GM19193 (cell line): ENCODE data around the gene LCN9.

Source experiments
- POLR2A ChIP-seq: IDR thresholded peaks from 4 replicates; pipeline ENCODE4 v1.6.1; 2011; ENCODE audit not compliant: insufficient read depth, insufficient read length; ENCODE audit errors: extremely low read depth

Gene LCN9

DNA sequence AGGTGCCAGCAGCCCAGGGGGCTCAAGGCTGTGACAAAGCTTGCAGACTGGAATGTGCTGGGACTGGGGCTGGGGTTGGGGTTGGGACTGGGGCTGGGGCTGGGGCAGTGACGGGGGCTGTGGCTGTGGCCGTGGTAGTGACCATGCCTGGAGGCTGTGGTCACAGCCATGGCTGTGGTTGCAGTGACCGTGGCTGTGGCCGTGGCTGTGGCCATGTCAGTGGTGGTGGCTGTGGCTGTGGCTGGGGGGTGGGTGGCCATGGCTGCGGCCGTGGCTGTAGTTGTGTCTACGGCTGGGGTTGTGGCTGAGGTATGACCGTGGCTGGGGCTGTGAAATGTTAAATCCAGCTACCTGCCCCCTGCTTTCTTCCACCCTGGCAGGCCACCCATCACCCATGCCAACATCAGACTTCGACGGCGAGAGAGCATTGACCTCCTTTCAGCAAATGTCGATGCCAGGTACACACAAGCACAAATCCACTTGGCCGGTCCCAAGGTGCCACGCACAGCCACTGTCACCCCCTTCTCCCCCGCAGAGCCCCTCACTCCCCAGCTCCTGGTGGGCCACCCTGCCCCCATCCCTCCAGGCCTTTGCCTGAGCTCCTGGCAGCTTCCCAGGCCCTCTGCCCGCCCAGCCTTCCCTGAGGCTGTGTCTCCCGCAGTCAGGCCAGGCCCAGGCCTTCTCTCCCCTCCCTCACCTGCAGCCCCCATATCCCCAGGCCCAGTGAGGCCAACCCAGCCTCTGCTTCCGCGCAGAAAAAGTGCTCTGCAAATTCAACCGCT, 15.3 kb downstream of the LCN9 start:
- TF ChIP-seq POLR2A, result no peak

GRCh38 chr9:135680056-135680455, 16.9 kb downstream of the LCN9 start:
- no peak for TF ChIP-seq POLR2A

GRCh38 chr9:135681161-135681560, 18.1 kb downstream of the LCN9 start:
- no peak for TF ChIP-seq POLR2A

- TF ChIP-seq POLR2A, result no peak
Observed at GRCh38 chr9:135683401-135684034, 20.4 kb downstream of the LCN9 start.

DNA sequence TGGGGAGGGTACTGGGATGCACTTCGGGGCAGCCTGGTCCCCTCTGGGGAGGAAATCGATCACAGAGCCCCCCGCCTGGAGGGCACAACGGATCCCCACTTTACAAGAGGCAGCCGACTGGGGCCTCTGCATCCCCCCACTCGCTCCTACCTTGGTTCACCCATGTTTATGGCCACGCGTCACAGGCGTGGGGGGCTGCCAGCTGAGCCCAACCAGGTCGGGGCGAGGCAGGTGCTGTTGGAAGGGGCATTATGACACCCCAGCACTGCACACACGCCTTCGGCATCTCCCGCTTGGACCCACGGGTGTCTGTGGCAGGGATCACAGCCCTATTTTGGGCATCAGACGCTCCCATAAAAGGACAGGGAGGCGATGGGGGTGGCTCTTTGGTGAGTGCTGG, 21.6 kb downstream of the LCN9 start:
- no peak for TF ChIP-seq POLR2A

DNA sequence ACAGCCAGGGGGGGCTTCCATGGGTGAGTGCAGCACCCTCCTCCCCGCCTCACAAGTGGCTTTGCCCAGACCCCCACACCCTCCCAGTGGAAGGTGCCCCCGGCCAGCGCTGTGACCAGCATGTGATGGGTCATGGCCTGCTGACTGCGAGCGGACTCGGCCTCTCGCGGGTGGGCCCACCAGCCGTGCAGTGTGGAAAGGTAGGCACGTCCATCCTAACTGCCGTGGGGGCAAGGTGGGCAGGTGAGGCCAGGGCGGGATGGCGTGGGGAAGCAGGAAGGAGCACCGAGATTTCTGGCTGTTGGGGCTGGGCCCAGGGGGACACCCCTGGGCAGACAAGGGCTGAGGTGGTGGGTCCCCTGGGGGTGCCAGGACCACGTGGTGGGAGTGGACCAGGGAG, 24.1 kb downstream of the LCN9 start:
- no peak for TF ChIP-seq POLR2A

- TF ChIP-seq POLR2A, result no peak
Observed at GRCh38 chr9:135689011-135689410, 25.9 kb downstream of the LCN9 start.

DNA sequence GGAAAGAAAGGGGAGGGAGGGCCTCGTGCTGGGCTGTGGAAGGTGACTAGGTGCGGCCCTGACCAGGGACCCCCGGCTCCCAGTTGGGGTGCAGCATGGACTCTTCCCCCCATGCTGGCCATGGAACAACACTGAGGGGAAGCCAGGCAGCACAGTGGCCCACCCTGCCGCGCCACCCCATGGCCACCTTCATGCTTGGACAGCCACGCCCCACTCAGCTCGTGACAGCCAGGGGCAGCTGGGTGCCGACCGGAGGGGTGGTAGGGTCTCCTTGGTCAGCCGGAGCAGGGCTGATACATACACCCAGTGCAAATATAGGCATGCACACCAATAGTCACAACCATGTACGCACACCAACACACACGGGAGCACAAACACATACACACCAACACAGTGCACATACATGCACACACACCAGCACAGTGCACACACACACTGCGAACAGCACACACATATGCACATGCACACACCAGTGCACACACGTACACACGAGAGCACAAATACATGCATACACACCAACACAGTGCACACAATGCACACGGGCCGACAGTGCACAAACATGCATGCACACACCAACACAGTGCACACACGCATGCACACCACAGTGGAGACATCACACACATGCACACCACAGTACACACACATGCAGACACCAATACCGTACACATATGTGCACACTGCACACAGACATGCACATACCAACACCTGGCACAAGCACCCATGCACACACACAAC, 27.9 kb downstream of the LCN9 start:
- TF ChIP-seq POLR2A, result no peak

- TF ChIP-seq POLR2A, result no peak
Observed at GRCh38 chr9:135692410-135692809, 29.3 kb downstream of the LCN9 start.

- TF ChIP-seq POLR2A, result no peak
Observed at GRCh38 chr9:135693265-135693664, 30.2 kb downstream of the LCN9 start.

GRCh38 chr9:135693771-135694170, 30.7 kb downstream of the LCN9 start:
- TF ChIP-seq POLR2A, result no peak

DNA sequence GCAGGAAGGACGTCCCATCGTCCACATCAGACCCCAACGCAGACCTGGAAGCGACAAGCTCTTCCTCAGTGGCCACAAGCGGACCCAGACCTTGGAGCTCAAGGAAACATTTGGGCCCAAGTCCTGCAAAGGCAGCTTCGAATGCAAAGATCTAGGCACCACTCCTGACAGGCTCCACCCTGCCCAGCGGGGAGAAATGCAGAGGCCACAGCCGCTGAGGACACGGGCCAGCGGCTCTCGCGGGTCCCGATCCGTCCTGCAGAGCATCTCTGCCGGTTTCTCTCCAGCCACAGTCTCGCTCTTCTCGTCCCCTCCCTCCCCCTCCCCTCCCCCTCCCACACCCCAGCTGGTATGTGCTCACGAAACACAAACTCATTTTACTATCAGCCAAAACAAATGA, 31.3 kb downstream of the LCN9 start:
- TF ChIP-seq POLR2A, result no peak

DNA sequence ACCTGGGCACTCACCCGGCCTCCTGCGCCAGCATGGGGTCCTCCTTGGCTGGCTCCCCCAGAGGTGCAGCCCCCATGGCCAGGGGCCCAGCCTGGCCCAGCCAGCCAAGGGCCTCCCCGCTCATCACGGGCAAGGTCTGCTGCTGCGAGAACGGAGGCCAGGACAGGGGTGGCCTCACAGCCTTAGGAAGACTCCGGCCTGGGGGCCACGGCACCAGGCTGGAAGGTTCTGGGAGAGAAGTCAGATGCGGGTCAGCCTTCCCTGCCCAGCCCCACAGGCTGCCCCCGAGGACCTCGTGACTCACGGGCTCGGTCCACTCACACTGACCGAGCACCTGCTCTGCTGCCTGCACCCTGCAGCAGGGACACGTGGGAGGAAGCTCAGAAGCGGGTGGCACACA, 31.9 kb downstream of the LCN9 start:
- no peak for TF ChIP-seq POLR2A

DNA sequence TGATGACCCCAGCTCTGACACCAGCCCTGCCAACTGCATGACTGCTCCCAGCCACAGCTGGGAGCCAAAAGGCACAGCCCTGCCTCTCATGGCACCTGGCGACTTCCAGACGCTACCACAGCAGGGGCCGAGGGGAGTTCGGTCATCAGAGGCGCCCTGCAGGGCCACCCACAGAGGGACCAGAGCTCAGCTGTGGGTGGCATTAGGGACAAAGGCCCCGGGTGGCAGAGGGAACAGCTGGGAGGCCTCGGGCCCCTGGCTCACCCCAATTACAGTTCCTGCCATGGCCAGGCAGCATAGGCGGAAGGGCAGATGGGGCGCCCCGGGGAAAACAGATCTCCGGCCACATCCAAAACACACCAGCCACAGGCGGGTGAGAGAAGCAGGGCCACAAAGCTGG, 32.5 kb downstream of the LCN9 start:
- TF ChIP-seq POLR2A, result no peak

DNA sequence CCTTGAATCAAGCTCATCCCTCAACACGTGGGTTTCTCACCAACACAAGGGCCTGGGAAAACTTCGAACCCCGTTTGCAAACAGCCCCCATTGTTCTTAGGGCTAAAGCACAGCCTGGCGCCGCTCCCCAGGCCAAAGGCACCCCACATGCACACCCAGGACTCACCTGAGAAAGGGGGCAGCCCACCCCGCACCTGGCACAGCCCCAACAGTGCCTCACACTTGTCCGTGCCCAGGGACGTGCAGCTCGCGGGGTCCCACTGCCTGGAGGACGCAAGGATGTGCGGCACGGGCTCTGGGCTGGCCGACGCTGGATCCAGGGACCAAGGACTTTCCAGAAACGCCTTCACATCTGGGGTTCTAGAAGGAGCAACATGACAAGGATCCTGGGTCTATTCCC, 33.3 kb downstream of the LCN9 start:
- TF ChIP-seq POLR2A, result no peak

DNA sequence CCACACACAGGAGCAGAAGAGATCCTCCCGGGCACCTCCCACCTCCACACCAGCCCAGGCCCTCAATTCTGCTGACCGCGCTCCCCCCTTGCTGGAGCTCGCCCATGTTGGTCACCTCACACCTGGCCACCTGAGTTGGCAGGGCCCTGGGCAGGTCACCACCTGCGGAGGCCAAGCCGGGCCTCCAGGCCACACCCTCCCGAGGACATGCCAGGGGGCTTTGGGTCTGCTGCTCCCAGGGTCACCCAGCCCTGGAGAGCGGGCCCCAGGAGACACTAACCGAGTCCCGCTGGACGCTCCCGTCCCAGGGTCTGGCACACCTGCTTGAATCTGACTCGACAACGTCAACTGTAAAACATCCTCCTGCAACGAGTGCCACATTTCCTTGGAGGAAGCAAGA, 34.1 kb downstream of the LCN9 start:
- TF ChIP-seq POLR2A, result no peak
